ENCODE measurements around the gene GRID1.
"Not testable (repeated sequence)": the region's sequence is repeated elsewhere in the genome, so short reads cannot be mapped to it uniquely, and the experiment has no call there.

GRID1 gene

DNA sequence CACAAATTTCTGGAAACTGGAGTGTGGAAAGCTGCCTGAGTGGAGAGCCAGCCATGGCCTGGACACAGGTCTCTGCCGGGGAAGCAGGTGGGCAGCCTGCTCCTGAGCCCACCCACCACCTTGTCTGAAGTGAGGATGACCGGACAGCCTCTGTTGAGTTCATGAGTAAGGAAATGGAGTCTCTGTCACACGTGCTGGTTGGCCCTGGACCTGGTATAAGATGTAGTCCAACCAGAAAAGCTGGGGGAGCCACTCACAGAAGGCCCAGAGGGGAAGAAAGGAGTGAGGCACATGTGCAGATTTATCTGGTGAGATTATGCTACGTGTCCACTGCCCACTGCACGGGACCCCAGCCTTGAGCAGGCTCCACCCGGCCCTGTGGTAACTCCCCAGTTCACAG lies 383.5 kb downstream of the GRID1 start:
- no peak overlapping the region for H3K4me3 ChIP-seq (ENCODE audit: low read depth, low read length)
- no peak for DNase-seq (ENCODE audit: low read depth)

- no peak for DNase-seq (ENCODE audit: low read depth)
- H3K4me3 ChIP-seq (ENCODE audit: low read depth, low read length) = no peak overlapping the region
These were observed 387.0 kb downstream of the GRID1 start for GRCh38 chr10:85979598-85979997.

- no peak for DNase-seq (ENCODE audit: low read depth)
- no peak overlapping the region for H3K4me3 ChIP-seq (ENCODE audit: low read depth, low read length)
These were observed 387.8 kb downstream of the GRID1 start for GRCh38 chr10:85978566-85979358.

DNA sequence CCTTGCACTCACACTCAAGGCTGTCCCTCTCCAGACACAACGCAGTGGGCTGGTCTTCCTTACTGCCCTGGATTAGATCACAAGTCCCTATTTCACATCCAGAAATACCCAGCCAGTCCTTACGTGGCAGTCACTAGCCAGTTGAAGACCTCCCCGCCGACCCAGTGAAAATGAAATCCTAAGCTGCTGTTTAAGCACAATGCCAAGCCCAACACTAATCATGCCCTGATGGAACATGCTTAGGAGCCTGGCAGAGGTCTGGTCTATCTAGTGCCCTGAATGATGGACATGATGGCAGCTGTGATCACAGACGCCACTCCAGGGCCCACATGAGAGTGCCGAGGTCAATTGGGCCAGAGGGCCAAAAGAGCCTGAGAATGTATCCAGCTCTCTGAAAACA lies 389.0 kb downstream of the GRID1 start:
- H3K4me3 ChIP-seq (ENCODE audit: low read depth, low read length) = no peak overlapping the region
- DNase-seq (ENCODE audit: low read depth) = no peak

- H3K4me3 ChIP-seq (ENCODE audit: low read depth, low read length) = no peak overlapping the region
These were observed 390.3 kb downstream of the GRID1 start for GRCh38 chr10:85976267-85976793.

DNA sequence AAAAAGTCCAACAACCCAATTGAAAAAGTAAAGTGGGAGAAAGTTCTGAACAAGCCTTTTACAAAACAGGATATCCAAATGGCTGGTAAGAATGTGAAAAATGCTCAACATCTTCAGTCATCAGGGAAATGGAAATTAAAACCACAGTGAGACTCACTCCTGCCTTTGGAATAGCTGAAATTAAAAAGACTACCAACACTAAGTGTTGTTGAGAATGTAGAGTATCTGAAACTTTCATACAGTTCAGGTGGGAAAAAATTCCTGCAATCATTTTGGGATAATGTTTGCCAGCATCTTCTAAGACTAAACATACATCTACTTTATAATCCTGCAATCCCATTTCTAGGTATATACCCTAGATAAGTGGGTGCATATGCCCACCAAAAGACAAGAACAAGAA lies 395.1 kb downstream of the GRID1 start:
- no peak for DNase-seq (ENCODE audit: low read depth)
- no peak overlapping the region for H3K4me3 ChIP-seq (ENCODE audit: low read depth, low read length)

More at GRCh38 chr10:85976267-85976793, 390.3 kb downstream of the GRID1 start:
- no peak for DNase-seq (ENCODE audit: low read depth)

GRCh38 chr10:85967594-85967993 lies 399.0 kb downstream of the GRID1 start:
- no peak for DNase-seq (ENCODE audit: low read depth)
- H3K4me3 ChIP-seq (ENCODE audit: low read depth, low read length) = no peak overlapping the region

GRCh38 chr10:85961479-85962067 lies 405.0 kb downstream of the GRID1 start:
- H3K4me3 ChIP-seq (ENCODE audit: low read depth, low read length) = no peak overlapping the region
- no peak for DNase-seq (ENCODE audit: low read depth)

DNA sequence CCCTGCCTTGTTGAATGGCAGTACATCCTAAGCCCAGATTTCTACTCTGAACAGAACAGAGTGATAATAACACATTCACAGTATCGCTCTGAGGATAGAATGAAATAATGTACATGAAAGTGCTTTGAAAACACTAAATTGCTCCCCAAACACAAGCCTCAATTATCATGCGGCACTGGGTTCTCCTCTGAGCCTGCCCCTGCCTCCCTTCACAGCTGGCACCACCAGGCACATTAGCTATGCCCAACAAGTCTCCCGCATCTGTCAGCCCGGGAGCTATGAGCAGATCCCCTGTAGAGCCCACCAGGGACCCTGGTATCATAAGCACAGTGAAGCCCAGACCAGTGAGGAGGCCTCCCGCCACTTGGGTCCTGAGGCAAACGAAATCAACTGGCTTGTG lies 405.5 kb downstream of the GRID1 start:
- no peak overlapping the region for H3K4me3 ChIP-seq (ENCODE audit: low read depth, low read length)
- DNase-seq (ENCODE audit: low read depth) = no peak

DNA sequence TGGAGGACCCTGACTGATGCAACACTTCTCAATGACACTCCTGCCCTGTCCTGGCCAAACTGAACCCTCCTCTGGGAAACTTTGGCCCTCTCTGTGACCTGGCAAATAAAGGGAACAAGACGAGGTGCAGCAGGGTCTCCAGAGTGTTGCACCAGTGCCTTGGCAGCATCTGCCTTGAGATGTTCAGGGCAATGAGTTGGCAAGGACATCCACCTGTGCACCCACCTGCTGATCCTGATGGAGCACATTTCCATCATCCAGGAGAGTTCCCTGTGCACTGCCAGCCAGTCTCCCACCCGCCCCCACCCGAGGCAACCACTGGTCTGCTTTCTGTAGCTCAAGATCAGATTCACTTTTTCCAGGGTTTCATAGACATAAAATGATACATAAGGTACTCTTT lies 407.4 kb downstream of the GRID1 start:
- no peak for DNase-seq (ENCODE audit: low read depth)
- no peak overlapping the region for H3K4me3 ChIP-seq (ENCODE audit: low read depth, low read length)

DNA sequence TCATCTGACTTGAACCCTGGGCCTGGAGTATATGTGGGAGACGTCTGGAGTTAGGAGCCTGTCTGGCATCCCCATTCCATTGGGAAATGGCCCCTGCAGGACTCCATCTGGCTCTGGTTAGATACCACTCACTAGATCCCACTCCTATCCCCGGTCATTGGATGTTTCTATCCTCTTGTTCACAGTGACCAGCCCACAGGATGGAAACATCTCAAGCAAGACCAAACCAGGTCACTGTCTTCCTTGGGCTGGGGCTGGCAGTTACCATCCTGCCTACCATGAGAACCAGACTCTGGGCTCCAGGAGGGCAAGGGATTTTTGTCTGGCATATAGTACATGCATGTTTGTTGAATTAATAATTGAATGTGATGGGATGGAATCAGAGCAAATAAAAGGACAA lies 415.7 kb downstream of the GRID1 start:
- H3K4me3 ChIP-seq (ENCODE audit: low read depth, low read length) = no peak overlapping the region
- no peak for DNase-seq (ENCODE audit: low read depth)

- H3K4me3 ChIP-seq (ENCODE audit: low read depth, low read length) = no peak overlapping the region
- no peak for DNase-seq (ENCODE audit: low read depth)
These were observed 419.8 kb downstream of the GRID1 start for GRCh38 chr10:85946713-85947326.

GRCh38 chr10:85936161-85936560 lies 430.4 kb downstream of the GRID1 start:
- DNase-seq (ENCODE audit: low read depth) = no peak

GRCh38 chr10:85934586-85934985 lies 432.0 kb downstream of the GRID1 start:
- no peak overlapping the region for H3K4me3 ChIP-seq (ENCODE audit: low read depth, low read length)
- no peak for DNase-seq (ENCODE audit: low read depth)

More at GRCh38 chr10:85936161-85936560, 430.4 kb downstream of the GRID1 start:
- no peak overlapping the region for H3K4me3 ChIP-seq (ENCODE audit: low read depth, low read length)

- not testable (repeated sequence) for DNase-seq (ENCODE audit: low read depth); H3K4me3 ChIP-seq (ENCODE audit: low read depth, low read length)
These were observed 436.6 kb downstream of the GRID1 start for GRCh38 chr10:85929993-85930392.

- no peak overlapping the region for H3K4me3 ChIP-seq (ENCODE audit: low read depth, low read length)
- DNase-seq (ENCODE audit: low read depth) = no peak
These were observed 438.5 kb downstream of the GRID1 start for GRCh38 chr10:85927952-85928665.

GRCh38 chr10:85926986-85927385 lies 439.6 kb downstream of the GRID1 start:
- DNase-seq (ENCODE audit: low read depth) = no peak
- no peak overlapping the region for H3K4me3 ChIP-seq (ENCODE audit: low read depth, low read length)

GRCh38 chr10:85926136-85926535 lies 440.5 kb downstream of the GRID1 start:
- no peak for DNase-seq (ENCODE audit: low read depth)
- no peak overlapping the region for H3K4me3 ChIP-seq (ENCODE audit: low read depth, low read length)

DNA sequence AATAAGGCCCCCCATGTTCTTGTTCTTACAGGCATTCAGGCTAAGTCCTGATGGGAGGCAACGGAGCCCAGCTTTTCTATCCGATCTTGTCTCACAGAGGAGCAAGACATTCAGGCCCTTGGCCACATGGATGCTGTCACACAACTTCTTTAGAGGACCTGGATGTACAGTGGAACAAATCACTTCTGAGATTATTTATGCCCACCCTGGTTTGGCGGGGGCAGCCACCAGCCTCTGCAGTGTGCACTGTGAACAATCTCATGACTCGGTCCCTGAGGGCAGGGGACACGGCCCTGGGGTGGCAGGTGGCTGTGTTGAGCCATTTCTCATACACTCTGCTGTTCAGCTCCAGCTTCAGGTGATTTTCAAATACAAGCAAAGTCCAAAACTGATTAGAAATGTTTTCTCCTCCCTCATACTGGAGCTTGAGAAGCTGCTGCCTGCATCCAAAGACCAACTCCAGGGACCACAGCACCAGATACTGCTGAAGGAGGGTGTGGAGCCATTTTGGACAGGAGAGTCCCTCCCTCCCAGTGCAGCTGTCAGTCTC lies 441.3 kb downstream of the GRID1 start:
- DNase-seq (ENCODE audit: low read depth) = no peak
- no peak overlapping the region for H3K4me3 ChIP-seq (ENCODE audit: low read depth, low read length)

Measured in skeletal muscle cell (primary cell).